GM12891 (cell line): ENCODE data around the gene RDH14.
A peak's percentile ranks its signal among the peaks of the same experiment; 100 is the strongest.

Experiments used
- DNase-seq: peaks from one replicate; pipeline ENCODE4 v3.0.0; 2011; ENCODE audit warnings: low spot score; ENCODE audit not compliant: insufficient read length
- FAIRE-seq: peaks from 2 replicates; lab custom pipeline; 2011; peaks lifted over from hg19 to GRCh38; lab: Jason Lieb, UNC
- PAX5 ChIP-seq: IDR thresholded peaks from 2 replicates; pipeline ENCODE4 v1.6.1; 2011; ENCODE audit warnings: low read length, moderate library complexity, mild to moderate bottlenecking; ENCODE audit not compliant: insufficient read depth, severe bottlenecking
- POLR2A ChIP-seq: IDR thresholded peaks from 2 replicates; pipeline ENCODE4 v1.6.1; 2011; ENCODE audit warnings: low read depth, low read length, control low read depth
- POLR2AphosphoS5 ChIP-seq: IDR thresholded peaks from 2 replicates; pipeline ENCODE4 v1.6.1; 2011; ENCODE audit warnings: low read depth, low read length, control low read depth
- POU2F2 ChIP-seq: IDR thresholded peaks from 2 replicates; pipeline ENCODE4 v1.6.1; 2011; ENCODE audit warnings: low read depth, mild to moderate bottlenecking, control low read depth, low read length, moderate library complexity
- SPI1 ChIP-seq: IDR thresholded peaks from 2 replicates; pipeline ENCODE4 v1.6.1; 2011; ENCODE audit warnings: low read depth, low read length, control low read depth
- TAF1 ChIP-seq: IDR thresholded peaks from 2 replicates; pipeline ENCODE4 v1.6.1; 2011; ENCODE audit warnings: low read depth, low read length, control low read depth

The RDH14 gene

DNA sequence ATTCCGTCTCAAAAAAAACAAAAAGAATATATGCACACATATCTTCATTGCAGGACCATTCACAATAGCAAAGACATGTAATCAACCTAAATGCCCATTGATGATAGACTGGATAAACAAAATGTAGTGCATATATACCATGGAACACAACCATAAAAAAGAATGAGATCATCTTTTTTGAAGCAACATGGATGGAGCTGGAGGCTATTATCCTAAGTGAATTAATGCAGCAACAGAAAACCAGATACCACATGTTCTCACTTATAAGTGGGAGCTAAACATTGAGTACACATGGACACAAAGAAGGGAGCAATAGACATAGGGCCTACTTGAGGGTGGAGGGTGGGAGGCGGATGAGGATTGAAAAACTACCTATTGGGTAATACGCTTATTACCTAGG is 20.2 kb upstream of the RDH14 start:
- DNase-seq (no peak), FAIRE-seq (no peak)
- no peak for TF ChIP-seq PAX5
- no peak for TF ChIP-seq SPI1
- TF ChIP-seq POU2F2 = no peak
- TF ChIP-seq POLR2A = no peak
- TF ChIP-seq POLR2AphosphoS5 = no peak
- no peak for TF ChIP-seq TAF1

DNA sequence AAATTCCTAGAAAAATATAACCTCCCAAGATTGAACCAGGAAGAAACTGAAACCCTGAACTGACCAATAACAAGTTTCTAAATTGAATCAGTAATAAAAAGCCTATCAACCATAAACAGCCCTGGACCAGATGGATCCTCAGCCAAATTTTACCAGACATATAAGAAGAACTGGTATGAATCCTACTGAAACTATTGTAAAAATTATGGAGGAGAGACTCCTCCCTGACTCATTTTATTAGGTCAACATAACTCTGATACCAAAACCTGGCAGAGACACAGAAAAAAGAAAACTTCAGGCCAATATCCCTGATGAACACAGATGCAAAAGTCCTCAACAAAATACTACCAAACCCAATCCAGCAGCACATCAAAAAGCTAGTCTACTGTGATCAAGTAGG is 17.6 kb upstream of the RDH14 start:
- DNase-seq (no peak), FAIRE-seq (no peak)
- TF ChIP-seq POLR2AphosphoS5 (no peak), POU2F2 (no peak), PAX5 (no peak), POLR2A (no peak), SPI1 (no peak), TAF1 (no peak)

DNA sequence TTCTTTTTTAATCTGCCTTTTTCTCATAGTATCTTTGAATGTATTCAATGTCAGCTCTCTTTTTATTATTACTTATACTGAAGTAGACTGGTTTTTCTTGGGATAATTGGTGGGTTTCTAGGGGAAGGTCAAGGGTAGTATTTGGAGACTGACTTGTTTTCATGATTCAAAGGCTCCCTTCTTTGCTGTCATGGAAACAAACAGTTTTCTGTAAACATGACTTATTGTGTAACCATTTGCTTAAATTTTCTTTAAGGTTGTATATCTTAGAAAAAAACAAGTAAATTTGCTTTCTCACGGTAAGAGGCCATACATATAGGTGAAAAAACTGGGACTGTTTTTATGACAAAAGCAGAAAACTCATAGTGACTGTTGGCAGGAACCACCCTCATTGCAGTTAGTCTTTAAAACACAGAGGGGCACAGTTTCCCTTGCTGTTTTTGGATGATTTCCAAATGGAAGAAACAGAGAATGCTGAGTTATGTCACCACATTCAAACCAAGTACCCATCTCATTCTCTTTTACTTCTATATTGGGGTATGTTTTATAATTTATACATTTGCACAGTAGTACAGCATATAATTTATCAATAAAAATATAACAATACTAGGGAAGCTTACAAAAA is 5.8 kb upstream of the RDH14 start:
- TF ChIP-seq POU2F2 (no peak), POLR2AphosphoS5 (no peak), POLR2A (no peak), SPI1 (no peak), PAX5 (no peak), TAF1 (no peak)
- DNase-seq = no peak
- FAIRE-seq = no peak

DNA sequence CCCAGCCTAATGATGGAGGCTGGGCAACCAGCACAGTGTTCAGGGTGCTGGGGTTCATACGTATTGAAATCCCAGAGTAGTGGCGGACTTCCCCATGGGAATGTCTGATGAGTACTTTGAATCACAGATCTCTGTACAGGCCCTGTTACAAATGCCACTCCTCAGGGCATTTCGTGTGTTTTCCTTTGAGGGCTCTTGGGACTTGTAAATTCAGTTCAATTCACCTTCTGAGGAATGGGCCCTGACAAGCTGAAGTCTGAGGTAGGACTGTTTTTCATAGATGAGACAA is 288 bp upstream of the RDH14 start:
- DNase-seq = no peak
- peak; percentile 46; the same call in 1 of the 2 replicates for TF ChIP-seq POLR2AphosphoS5
- peak; percentile 57 for TF ChIP-seq TAF1
- TF ChIP-seq PAX5 = no peak
- TF ChIP-seq SPI1 = no peak
- no peak for TF ChIP-seq POU2F2
- TF ChIP-seq POLR2A = peak; percentile 66; the same call in 1 of the 2 replicates
- FAIRE-seq = no peak

DNA sequence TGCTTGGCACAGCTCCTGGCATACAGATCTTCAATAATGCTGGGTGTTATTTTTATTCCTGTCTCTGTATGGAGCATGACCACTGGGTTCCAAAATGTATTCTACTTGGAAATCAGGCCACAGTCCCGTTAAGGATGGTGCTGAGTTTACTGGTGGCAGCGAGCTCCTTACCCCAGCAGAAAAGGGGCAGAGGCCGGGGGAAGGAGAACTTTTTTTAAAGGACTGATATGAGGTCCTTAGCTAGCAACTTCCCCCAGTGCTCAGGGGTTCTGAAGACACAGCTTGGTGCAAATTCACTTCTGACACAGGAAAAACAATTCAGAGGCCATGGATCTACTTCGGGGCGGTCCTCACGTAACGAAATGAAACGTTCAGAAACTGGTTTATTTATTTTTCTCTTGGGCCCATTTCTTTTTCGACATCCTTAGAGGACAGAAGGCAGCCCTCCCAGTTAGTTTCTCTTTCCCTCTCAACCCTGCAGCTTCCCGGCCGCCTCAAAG is 872 bp downstream of the RDH14 start:
- DNase-seq (no peak), FAIRE-seq (no peak)
- TF ChIP-seq SPI1 (no peak), PAX5 (no peak), POLR2AphosphoS5 (0 out of 2 replicates have a peak, but pooled peaks have one; percentile 11), POU2F2 (no peak)

DNA sequence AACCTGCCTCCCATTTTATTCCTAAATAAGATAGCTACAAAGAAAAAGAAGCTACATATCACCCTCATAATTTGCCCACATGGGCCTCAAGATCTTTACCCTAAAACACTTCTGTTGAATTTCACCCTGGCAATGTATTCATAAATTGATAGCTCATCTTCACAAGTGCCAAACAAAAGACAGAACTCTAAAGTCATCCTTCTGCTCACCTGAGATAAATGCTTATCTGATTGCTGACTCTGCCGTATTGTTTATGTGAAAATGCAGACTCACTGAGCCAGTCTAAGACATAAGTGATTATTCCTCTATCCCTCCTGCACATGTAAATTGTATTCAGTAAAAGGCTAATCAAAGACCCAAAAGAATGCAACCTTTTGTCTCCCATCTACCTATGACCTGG is 2.0 kb downstream of the RDH14 start:
- TF ChIP-seq POLR2A (no peak), TAF1 (no peak), SPI1 (no peak), POU2F2 (no peak), POLR2AphosphoS5 (no peak), PAX5 (no peak)
- FAIRE-seq = no peak
- DNase-seq = no peak

DNA sequence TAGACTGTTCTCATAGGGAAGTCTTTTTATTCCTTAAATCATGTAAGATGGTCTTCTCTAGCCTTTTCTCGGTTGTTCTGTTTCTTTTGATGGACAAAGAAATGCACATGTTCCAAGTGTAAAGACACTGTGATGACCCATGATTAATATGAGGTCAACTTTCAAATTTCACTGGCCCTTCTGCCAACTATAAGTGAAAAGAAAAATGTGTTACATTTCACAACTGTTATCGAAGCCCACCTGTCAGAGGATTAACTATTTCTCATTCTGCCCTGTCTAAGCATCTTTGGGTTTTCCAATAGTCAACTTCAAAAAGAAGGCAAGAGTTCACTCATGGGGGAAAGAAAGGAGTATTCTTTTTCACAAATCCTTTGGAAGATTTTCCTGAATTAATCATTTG is 3.3 kb downstream of the RDH14 start:
- TF ChIP-seq TAF1 (no peak), POU2F2 (no peak)
- no peak for FAIRE-seq
- no peak for DNase-seq

DNA sequence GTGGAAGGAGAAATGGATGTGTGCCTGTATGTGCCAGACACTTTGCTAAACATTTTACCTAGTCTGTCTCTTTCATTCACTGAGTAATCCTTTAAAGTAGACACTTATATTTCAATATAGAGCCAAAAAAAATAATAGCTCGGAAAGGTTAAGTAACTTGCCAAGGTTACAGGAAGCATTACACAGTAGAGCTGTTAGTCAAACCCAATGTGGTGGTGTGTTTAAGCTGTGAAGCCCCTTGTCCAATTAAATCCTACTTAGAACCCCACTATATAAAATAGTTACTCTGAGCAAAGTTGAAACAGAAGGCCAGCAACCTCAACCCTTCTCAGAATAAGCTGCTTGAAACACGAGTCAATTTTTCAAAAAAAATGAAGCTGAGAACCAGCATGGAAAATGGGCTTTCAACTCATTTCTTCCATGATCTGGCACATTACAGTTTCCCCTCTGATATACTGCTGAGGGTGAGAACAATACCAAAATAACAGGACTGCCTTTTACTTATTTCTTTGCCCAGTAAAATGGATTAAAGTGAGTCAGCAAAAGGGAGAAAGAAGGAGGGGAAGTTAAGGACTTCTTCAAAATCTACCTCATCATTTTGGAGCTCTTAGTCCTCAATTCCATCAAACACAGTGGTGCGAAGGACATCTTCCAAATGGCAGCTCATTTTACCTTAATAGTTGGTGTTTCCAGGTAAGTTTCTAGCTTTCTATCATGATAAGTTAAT is 7.9 kb downstream of the RDH14 start:
- no peak for TF ChIP-seq SPI1
- TF ChIP-seq POLR2A = no peak
- no peak for TF ChIP-seq PAX5
- no peak for TF ChIP-seq TAF1
- TF ChIP-seq POLR2AphosphoS5 = no peak
- no peak for TF ChIP-seq POU2F2
- DNase-seq (no peak), FAIRE-seq (no peak)

DNA sequence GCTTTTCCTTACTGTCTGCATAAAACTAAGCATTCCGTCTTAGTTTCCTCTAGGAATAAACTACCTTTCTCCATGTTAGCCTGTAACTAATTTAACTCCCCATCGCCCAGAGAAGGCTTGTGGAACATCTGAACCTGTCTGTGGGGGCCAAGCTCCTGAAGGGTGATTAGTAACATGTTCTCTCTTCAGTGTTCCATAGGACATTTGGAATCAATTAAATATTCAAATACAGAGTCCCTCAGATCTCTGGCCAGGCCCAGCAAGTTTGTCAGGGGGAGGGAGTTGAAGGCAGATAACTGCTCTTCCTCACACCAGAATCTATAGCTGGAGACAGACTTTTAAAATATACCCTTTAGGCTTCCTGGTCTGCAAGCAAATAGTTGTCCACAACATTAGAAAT is 8.8 kb downstream of the RDH14 start:
- TF ChIP-seq POLR2AphosphoS5 (no peak), POU2F2 (no peak), SPI1 (no peak), POLR2A (no peak), TAF1 (no peak), PAX5 (no peak)
- DNase-seq = no peak
- no peak for FAIRE-seq

DNA sequence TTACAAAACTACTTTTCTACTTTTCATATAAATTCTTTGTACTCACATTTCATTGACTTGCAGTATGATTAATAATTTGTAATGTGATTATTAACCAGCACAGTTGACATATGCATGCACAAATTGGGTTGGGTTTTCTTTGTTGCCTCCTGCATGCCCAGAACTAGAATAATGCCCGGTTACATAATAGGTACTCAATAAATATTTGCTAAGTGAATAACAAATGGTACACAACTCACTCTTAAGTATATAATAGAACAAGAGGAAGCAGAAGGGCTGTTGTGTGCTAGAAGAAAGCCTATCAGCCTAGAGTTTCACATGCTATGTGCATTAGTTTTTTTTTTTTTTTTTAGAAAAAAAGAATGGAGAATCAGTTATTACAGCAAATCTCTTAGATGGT is 9.3 kb downstream of the RDH14 start:
- no peak for FAIRE-seq

More for the DNA sequence above, 9.3 kb downstream of the RDH14 start:
- no peak for DNase-seq
- no peak for TF ChIP-seq POLR2A
- TF ChIP-seq SPI1 = no peak
- no peak for TF ChIP-seq POLR2AphosphoS5
- no peak for TF ChIP-seq TAF1
- TF ChIP-seq PAX5 = no peak
- TF ChIP-seq POU2F2 = no peak
